GF-D8 (cell line): Measurements from ENCODE around the gene TGM6.
A peak's percentile ranks its signal among the peaks of the same experiment; 100 is the strongest.

Source experiments
- DNase-seq: peaks from one replicate; lab custom pipeline; 2025; lab: John Stamatoyannopoulos, UW

The TGM6 gene

DNA sequence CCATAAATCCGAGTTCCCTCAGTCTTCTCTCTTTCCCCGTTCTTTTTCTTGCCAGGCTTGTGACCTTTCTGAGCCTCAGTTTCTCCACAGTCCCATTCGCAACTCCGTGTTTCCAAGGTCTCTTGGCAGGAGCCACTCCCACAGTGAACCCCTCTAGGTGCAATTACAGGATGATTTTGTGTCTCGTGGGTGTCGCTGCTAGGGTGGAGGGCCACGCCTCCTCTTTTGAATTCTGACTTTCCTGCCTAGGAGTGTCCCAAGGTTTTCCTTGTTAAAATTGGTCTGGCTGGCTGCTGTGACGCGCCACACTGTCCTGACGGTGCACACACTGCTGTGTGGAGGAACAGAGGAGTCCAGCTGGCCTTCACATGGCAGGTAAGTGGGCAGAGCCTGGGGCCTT is at the start of gene TGM6:
TSS of gene TGM6 (plus strand) at position 301 of the 400 bp plus-strand sequence. CDS start at position 369, 68 bp downstream.
- DNase-seq = no peak

DNA sequence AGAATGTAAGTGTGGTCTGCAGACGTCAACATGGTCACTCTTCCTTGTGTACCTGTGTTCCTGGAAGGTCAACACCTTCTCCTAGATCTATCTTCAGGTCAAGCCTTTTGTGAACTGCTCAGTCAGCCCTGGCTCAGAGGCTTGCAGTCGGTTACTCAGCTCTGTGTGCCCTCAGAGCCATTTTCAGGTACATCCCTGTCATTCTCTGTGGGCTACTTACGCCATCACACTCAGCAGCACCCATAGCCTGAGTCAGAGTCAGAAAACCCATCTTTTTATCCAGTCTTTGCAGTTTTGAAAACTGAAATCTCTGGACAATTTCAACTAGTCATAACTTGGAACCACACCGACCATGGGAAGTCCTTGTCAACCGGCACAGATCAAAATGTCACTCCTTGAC is 49.6 kb upstream of the TGM6 start:
- no peak for DNase-seq

DNA sequence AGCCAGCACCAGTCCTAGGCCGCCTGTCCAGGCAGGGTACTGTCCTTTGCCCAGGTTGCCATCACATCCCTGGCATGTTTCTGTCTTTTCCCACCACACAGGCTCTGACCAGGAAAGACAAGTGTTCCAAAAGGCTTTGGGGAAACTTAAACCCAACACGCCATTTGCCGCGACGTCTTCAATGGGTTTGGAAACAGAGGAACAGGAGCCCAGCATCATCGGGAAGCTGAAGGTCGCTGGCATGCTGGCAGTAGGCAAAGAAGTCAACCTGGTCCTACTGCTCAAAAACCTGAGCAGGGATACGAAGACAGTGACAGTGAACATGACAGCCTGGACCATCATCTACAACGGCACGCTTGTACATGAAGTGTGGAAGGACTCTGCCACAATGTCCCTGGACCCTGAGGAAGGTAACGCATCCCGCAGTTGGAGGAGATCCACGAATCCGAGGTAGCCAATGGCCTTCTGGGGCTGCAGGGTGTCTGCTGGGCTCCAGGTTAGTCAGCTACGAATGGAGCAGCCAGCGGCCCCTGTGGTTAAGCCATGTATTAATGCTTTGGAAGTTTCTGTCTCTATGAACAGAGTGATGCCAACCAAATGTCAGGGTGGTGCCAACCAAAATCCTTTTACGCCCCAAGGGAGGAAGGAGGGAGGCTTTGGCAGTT is 48.7 kb upstream of the TGM6 start:
- no peak for DNase-seq

DNA sequence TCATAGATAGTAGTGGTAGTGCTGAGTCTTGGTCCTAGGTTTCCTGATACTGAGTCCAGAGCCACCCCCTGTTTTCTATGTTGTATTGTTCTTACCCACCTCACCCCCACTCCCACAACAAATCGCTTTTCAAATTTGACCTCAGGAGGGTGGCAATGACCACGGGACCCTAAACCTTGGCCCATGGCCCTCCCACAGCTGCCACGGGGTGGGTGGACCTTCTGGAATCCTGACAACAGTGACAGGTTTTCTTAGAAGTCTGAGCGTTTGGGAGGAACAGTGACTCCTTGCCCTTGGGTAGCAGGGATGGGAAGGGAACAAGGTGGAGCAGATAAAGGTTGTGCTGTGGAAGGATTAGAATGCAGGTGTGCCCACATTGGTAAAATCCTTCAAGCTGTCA is 48.0 kb upstream of the TGM6 start:
- DNase-seq = no peak

DNA sequence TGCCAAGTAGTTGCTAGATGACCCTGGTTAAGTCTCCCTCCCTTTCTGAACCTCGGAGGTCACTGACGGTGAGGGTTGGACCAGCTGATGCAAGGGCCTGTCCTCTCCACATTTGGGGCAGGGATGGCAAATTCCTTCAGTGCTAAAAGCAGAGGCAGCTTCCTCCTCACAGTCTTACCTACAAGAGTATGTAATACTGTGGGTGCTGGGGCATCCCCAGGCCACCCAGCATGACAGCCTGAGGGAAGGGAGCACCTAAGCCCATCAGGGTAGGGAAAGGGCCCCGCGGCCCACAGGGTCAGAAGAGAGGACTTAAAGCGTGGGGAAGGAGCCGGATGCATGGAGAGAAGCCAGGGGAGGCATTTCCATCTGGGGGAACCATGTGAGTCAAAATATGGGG is 46.9 kb upstream of the TGM6 start:
- no peak for DNase-seq

DNA sequence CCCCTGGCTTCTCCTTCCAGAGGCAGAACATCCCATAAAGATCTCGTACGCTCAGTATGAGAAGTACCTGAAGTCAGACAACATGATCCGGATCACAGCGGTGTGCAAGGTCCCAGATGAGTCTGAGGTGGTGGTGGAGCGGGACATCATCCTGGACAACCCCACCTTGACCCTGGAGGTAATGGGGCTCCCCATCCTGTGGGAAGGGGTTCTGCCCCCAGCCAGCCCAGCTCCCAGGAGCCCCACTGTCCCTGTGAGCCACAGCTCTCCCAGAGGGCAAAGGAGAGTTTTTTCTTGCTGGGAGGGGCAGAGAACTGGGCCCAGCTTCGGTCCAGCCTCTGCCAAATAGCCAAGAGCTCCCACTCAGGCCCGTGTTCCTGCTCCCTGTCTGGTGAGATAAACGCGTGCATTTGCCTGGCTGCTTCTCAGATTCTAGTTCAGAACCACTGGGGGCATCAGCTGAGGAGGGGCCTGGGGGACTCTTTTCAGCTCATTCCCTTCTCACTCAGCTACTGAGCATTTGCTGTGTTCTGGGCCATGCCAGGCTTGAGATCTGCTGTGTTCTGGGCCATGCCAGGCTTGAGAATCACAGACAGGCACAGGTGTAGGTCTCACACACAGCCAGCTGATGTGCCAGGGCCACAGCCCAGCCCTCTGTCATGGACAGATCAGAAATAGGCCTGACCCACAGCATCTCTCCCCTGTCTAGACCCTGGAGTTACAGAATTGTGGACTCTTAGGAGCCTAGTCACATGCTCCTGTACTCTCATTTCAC is 45.4 kb upstream of the TGM6 start:
- no peak for DNase-seq

DNA sequence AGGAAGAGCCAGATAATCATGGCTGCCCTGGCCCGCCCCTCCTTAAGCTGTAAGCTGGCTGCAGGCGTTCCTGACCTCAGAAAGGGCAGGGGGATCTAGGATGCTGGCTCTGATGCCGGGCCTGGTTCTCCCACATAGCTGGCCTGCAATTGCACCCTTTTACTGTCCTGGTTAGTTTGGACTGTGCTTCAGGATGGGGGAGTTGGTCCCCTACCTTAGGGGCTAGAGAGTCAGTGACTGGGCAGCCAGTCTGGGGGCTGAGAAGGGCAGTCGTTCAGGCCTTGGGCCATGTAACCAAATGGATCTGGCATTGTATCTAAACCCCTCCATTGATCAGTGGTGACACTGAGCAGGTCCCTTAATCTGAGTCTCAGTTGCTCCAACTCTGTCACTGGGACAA is 44.2 kb upstream of the TGM6 start:
- DNase-seq = no peak

DNA sequence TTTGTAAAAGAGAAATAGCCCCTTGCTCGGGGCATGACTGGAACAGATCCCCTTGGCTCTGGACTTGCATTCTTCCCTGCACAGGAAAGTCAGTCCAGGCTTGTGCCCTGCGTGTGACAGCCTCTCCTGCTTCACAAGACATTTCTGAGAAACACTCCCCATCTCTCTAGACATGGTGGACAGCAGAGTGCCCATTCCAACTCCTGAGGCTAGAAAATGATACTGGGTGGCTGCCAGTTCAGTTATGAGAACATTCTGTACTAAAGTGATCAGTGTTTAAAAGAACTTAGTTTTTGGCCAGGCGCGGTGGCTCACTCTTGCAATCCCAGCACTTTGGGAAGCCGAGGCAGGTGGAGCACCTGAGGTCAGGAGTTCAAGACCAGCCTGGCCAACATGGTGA is 43.6 kb upstream of the TGM6 start:
- DNase-seq = no peak

DNA sequence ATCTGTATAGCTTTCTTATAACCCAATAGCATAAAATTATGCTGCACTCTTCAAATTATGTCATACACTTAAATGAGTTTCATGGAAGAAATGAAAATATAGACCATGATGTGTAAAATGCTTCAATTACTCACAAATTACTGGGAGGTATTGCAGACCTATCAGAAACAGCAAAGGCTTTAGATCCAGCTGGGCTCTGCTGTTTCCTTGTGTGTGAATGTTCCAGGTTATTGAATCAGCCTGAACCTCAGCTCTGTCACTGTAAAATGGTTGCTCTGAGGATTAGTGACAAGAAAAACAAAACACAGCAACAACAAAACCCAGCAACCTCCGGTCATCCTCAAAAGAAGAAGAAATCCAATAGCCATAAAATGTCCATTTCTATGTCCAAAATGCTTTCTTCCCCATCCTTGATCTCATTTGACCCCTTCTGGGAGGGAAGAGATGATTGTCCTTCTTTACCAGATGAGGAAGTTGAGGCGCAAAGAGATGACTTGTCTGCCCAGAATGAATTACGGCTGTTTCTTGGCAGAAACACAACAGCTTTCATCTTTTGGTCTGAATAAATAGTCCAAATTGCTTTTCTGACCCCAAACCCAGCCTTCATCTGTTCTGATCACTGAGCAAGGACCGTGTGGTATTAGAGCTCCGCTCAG is 42.2 kb upstream of the TGM6 start:
- no peak for DNase-seq

DNA sequence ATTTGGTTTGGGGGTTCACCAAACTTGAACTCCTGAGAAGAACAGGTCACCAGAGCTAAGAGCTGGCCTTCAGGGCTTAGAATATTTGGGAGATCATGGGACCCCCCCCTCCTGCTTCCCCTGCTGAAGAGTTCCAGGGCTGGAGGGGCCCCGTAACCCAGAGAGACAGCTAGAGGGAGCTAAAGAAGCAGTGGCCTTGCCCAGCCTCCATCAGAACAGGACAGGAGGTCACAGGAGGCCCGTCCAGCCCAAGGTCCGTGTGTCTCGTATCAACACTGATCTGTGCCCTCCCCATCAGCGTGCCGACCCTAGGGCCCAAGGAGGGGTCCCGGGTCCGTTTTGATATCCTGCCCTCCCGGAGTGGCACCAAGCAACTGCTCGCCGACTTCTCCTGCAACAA is 40.6 kb upstream of the TGM6 start:
- DNase-seq = no peak

DNA sequence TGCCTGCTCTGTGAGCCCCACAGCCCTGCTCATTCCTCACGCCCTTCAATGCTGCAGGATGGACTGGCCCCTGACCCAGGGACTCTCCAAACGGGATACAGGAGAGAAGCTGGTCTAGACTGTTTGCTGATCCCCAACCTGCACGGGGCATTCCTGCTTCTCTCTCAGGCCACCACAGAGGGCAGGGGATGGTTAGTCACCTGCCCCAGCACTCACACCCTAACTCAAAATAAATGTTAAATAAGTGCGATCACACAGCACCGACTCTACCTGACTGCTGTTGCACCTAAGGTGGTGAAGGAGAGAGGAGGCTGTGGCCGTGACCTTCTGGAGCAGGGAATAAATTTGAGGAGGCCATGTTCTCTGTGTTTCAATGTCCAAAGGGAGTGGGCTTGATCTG is 39.9 kb upstream of the TGM6 start:
- DNase-seq = no peak

DNA sequence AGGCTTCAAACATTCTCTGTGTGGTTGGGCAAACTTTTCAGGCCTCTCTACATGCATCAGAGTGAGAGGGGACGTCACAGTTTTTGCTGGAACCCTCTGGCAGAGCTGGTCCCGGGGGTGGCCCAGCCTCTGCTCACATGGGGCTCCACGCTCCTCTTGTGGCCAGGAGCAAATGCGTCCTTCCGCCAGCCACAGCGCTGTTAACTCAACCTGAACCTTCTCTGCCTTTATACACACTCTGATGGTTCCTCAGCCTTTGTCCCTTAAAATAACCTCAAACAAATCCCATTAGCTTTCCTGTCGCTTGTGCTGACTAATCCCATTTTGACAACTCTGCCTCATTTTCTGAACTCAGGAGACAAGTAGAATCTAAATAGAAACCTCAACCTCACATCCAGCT is 39.4 kb upstream of the TGM6 start:
- no peak for DNase-seq

DNA sequence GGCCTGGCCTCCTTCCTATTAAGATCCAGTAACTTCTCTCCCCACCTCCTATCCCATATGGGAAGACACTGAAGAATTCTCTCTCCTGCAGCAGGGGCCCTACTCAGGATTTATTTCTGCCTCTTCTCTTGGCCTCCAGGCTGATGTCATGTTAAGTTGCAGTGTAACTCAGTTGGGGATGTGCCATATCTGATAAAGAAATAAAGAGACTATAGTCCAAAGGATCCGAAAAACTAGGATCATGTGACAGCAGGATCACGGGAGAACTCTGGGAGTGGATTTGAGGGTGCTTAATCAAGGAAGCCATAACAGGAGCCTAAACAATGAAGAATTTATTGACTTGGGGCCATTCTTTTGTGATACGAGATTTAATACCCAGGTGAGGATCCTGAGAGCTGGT is 38.5 kb upstream of the TGM6 start:
- DNase-seq = no peak

DNA sequence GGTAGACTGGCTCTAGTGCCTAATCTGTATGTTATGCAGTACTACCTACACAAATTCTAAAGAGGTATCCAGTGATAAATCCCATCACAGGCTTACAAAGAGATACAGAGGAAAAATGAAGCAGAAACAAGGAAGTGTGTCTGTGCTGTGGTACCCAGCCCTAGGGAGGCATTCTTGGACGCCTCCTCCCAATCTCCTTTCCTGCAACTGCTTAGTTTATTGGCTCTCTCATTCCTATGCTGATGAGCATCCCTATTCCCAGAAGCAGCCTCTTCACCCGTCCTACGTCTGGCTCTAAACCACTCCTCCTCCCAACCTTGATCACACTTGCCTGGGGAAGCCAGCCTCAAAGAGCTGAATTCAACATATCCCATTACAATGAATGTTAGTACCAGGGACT is 34.5 kb upstream of the TGM6 start:
- no peak for DNase-seq

DNA sequence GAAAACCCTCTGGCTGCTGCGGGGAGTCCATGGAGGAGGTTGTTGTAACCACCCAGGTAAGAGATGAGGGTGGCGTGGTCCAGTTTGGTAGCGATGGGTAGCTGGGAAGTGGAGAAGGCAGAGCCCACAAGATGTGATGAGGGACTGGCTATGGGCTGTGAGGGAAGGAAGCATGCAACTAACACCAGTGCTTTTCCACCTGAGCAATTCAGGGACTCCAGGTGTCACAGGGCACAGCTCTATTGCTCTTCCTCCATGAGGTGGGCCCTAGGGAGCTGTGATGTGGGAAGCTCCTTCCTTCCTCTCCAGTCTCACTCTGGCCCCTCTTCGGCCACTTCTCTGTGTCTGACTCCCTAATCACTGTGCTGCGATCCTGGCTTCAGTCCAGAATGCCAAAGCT is 32.4 kb upstream of the TGM6 start:
- no peak for DNase-seq

DNA sequence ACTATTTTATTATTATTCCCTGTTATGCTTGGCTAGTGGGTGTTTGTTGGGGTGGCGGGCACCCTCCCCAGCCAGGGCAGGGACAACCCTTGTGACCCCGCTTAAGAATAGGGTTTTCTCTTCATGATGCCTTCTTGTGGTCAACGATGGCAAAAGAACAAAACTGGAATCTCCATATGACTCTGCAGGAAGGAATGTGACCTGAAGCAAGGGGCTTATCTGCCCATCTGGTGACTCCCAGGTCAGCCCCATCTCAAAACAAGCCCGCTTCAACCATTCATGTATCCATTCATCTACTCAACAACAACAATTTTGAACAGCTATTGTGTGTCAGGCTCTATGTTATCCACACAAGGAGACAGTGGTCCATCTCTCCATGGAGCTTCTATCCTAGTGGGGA is 30.9 kb upstream of the TGM6 start:
- no peak for DNase-seq

DNA sequence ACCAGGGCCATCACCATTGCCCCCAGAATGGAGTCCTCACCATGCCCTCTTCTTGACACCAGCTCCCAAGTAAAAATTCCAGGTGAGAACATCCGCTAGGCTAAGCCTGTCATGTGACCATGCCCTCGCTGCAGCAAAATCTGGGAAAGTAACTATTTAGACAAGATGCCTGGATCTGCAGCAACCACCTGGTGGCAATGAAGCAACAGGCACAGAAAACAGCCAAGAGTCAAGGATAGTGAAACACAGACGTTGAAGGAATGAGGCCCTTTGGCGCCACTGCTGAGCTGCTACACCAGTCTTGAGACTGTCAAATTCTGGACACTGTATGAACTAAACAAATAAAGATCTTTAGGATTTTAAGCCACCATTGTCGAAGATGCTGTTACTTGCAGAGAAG is 30.1 kb upstream of the TGM6 start:
- no peak for DNase-seq

DNA sequence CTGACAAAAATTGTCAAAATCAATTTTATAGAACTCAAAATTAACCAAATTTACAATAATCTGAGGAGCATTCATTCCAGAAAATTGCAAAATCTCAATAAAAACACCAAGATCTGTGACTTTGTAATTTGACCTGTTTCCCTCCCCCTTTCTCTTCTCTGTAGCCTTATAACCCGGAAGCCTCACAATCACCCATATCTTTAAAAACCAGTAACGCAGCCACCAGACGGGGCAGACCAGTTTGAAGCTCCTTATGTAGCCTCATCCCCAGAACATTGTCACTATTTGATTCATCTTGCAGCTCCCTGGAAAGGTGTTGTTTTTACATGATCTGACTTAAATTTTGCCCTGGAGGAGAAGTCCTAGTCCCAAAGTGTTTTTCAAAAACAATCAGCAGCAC is 27.5 kb upstream of the TGM6 start:
- DNase-seq = peak; percentile 50

DNA sequence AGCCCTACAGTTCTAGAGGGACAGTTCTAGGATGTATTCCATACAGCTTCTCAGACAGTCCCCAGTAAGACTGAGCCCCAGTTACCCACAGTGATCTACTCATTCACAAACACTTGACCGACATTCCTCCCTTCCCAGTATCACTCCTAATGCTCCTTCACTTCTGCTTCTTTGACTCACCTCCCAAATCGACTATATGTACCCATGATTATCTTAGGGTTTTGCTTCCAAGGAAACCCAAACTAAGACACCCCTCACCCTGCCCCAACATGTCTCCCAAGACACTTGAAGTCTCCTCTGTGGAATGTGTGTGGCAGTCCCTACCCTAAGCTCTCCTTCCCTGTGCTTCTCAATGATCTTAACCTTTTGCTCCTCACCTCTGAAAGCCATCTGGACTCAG is 23.6 kb upstream of the TGM6 start:
- no peak for DNase-seq

DNA sequence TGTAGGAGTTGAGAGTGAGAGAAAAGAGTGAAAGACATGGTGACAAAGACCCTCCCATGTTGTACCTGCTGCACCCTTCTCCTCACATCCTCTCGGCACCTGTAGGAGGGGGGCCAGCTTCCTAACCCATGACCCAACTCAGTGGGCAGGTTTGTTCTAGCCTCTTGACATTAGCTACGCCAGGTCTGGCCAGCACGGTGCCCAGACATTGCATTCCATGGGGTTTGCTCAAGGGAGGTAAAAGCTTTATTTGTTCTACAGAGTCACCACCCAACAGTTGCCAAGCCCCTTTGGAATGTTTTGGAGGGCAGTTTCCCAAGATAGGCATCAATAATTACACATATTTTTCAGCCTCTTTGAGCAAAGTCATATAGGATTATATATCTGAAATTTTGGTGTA is 22.7 kb upstream of the TGM6 start:
- no peak for DNase-seq

DNA sequence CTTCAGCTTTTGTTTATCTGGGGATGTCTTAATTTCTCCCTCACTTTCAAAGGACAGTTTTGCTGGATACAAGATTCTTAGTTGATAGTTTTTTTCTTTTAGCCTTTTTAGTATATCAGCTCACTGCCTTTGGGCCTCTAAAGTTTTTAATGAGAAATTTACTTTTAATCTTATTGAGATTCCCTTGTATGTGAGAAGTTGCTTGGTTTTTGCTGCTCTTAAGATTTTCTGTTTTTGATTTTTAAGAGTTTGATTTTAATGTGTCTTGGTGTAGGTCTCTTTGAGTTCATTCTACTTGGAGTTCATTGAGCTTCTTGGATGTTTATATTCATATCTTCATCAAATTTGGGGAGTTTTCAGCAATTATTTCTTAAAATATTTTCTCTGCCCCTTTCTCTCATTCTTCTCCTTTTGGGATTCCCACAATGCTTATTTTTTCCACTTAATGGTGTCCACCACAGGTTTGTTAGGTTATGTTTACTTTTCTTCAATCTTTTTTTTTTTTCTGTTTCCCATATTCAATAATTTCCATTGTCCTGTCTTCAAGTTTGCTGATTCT is 19.6 kb upstream of the TGM6 start:
- DNase-seq = no peak

DNA sequence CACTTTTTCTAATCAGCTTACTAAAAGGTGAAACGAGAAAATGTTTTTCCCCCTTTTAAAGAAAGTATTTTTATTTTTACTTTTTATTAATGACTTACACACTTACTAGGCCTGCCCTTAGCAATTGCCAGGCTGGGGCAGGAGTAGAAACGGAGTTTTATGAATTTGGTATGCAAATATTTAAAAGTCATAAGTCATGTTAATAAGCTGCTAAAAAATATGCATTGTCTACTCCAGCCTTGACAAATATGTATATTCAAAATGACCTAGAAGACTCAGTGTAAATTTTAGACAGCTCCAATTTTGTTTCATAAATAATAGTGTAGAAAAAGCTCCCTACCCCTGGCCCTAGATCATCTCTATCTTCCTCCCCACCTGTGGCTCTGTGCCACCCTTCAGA is 17.5 kb upstream of the TGM6 start:
- DNase-seq = no peak

DNA sequence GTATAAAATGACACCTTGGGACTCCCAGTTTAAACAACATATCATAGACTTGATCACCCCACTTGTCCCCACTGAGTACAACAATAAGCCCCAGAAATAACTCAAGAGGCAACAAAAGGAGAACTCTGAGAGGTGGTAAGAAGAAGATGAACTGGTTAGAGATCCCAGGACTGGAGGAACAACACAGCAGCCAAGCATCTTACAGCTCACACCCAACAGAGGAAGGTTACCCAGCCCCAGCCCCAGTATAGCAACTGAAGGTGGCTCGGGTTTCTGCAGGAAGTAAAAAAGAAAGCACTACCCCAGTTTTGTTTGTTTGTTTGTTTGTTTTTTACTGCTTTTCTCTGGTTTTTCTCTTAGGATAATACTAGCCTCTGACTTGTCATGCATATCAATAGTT is 17.1 kb upstream of the TGM6 start:
- no peak for DNase-seq
